DMS114 treated with DMSO at 0.1 percent for 48 hours (cell line): Measurements from ENCODE around the gene CCL11.

Source experiments
- DNase-seq: peaks from one replicate; lab custom pipeline; 2025; ENCODE audit not compliant: unreplicated experiment; lab: John Stamatoyannopoulos, UW

CCL11 gene

GRCh38 chr17:34285286-34285792, at the start of gene CCL11:
TSS of gene CCL11 (plus strand) at chr17:34285742. CDS start at chr17:34285809, 67 bp downstream.
- DNase-seq = no peak

GRCh38 chr17:34236281-34236892, 49.2 kb upstream of the CCL11 start:
- DNase-seq = no peak

GRCh38 chr17:34237458-34237857, 48.1 kb upstream of the CCL11 start:
- no peak for DNase-seq

- DNase-seq = no peak
These were observed 44.5 kb upstream of the CCL11 start for GRCh38 chr17:34241062-34241461.

GRCh38 chr17:34242587-34243363, 42.8 kb upstream of the CCL11 start:
- no peak for DNase-seq

- no peak for DNase-seq
These were observed 41.9 kb upstream of the CCL11 start for GRCh38 chr17:34243364-34244320.

- no peak for DNase-seq
These were observed 40.1 kb upstream of the CCL11 start for GRCh38 chr17:34245351-34245905.

- no peak for DNase-seq
These were observed 39.1 kb upstream of the CCL11 start for GRCh38 chr17:34246446-34246845.

- DNase-seq = no peak
These were observed 38.7 kb upstream of the CCL11 start for GRCh38 chr17:34246881-34247280.

GRCh38 chr17:34248511-34249024, 37.0 kb upstream of the CCL11 start:
- DNase-seq = no peak

- no peak for DNase-seq
These were observed 36.5 kb upstream of the CCL11 start for GRCh38 chr17:34249061-34249460.

GRCh38 chr17:34249478-34249877, 36.1 kb upstream of the CCL11 start:
- no peak for DNase-seq

GRCh38 chr17:34251186-34251585, 34.4 kb upstream of the CCL11 start:
- DNase-seq = no peak

- DNase-seq = no peak
These were observed 33.5 kb upstream of the CCL11 start for GRCh38 chr17:34252095-34252443.

- no peak for DNase-seq
These were observed 33.0 kb upstream of the CCL11 start for GRCh38 chr17:34252444-34253138.

GRCh38 chr17:34253139-34253525, 32.4 kb upstream of the CCL11 start:
- no peak for DNase-seq

GRCh38 chr17:34254146-34254545, 31.4 kb upstream of the CCL11 start:
- no peak for DNase-seq

GRCh38 chr17:34254651-34255380, 30.7 kb upstream of the CCL11 start, which contains the start of gene CCL2:
TSS of gene CCL2 (plus strand) at chr17:34255285. CDS start at chr17:34255350, 65 bp downstream.
- no peak for DNase-seq

- DNase-seq = no peak
These were observed 30.2 kb upstream of the CCL11 start for GRCh38 chr17:34255381-34255732.

GRCh38 chr17:34255841-34256240, 29.7 kb upstream of the CCL11 start:
- DNase-seq = no peak
